NCI-H526 treated with DMSO at 0.1 percent for 48 hours (cell line): ENCODE measurements around the gene SLC9A6.
"Not testable (repeated sequence)": the region's sequence is repeated elsewhere in the genome, so short reads cannot be mapped to it uniquely, and the experiment has no call there.

Experiments
- DNase-seq: peaks from one replicate; lab custom pipeline; 2025; lab: John Stamatoyannopoulos, UW

Gene SLC9A6

DNA sequence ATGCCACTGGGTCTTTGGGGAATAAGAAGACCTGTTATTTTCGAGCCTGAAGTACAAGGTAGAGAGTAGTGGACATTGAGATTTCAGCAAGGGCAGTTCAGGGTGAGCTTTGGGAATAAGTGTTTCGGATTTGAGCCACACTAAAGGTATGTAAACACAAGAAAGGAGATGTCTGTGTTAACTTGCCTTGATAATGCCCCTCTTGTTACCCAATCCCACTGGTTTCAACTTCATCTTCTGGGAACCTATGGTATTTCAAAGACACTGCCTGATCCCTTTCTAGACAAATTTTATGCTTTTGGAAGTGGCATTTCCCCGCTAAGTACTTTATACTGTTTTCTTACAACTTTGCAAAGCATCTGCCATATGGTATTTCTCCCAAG is 79.4 kb downstream of the SLC9A6 start:
- no peak for DNase-seq

DNA sequence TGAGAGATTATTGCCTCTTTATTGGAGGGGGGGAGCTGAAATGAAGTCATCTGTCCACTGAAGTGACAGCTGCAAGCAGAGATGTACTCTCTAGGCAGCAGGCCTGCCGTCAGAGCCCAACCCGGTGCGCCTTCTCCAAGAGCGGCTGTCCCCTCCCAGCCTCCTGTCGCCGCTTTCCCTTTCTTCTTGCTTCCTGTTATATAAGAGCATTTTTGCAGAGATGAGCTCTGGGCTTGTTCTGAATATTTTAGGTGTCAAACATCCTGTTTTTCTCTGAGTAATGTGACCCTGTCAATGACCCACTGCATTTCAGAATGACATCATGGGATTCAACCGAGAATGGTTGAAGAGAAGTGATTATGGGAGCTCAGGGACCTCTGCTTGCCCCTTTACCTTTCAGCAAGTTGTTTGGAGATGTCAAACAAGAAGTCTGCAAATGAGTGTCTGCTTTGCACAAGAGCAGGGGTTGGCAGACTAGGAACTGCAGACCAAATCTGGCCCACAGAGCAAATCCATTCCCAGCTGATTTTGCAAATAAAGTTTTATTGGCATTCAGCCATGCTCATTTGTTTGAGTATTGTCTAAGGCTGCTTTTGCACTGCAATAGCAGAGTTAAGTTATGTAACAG is 79.9 kb downstream of the SLC9A6 start:
- no peak for DNase-seq

DNA sequence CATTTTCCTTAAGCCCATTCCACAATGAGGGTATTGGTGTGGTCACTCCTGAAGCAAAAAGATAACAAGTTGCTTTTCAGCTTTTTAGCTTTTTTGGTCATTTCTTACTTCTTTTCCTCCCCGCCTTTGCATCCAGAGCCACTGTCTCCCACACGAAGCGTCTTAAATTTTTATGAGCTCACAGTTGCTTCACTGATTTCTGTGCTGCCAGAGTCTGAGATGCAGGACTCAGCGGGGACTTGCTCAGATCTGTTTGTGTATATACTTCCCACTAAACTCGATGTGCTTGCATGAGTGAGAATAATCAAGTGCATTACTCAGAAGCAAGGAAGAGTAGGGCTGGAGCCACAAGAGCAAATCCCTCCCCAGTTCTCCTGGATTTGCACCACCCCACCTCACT is 81.9 kb downstream of the SLC9A6 start:
- no peak for DNase-seq

DNA sequence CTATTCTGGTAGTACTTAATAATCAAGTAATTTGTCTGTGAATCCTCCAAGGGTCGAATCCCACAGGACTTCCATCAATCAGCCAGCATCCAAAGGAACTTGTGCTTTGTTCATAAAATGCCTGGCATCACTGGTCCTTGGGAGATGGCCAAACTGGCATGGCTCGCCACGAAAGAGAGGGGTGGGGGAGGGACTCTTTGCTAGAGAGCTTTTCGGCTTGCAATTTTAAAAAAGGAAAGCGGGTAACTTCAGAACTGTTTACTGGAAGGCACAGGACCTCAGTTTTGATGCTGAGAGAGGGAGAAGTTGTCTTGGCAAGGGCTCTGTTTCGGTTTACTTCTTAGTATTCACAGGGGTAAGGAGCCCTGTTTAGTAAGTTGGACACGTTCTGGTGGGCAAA is 82.7 kb downstream of the SLC9A6 start:
- DNase-seq, result no peak

DNA sequence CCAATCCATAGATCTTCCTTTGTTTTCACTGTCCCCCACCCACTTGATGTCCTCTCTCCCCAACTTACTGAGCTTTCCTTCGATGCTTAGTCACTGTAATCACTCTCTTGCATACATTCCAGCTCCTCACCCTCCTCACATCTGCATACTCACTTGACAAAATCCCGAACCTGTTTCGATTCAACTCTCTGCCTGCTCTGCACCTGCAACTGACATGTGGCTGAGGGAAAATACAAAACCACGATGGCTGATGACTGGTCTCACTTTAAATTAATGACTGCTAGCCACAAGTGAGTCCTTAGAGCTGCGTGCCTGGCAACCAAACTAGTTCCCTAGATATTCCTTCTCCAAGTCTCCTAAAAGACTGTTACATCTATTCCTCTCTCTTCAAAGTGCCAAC is 91.7 kb downstream of the SLC9A6 start:
- DNase-seq, result no peak

DNA sequence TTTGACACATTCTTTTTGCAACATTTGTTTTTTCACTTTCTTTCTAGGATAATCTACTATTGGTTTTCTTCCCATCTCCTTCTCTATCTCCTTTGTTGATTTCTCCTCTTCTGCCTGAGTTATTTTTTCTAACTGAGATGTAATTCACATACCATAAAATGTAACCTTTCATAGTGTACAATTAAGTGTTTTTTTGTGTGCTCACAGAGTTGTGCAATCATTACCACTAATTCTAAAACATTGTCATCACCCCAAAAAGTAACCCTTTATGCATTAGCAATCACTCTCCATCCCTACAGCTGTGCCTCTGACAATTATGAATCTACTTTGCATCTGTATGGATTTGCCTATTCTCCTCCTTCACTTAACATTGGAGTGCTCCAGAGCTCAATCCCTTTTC is 95.5 kb downstream of the SLC9A6 start:
- no peak for DNase-seq

DNA sequence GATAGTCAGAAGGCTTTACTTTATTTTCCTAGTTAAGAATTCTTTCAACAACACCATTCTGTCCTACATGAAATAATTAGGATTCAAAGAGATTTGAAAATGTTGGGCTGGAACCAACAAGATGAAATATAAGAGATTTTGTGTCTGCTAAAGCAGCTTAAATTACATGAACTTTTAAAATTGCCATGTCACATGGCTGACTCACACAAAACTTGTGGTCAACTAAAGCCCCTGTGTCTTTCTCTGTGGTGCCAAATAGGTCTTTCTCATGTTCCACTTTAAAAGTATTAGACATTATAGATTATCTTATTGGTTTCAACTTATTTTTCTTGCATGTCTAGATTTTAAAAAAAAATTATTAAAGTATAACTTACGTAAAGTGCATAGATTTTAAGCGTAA is 101.3 kb downstream of the SLC9A6 start:
- DNase-seq, result no peak

DNA sequence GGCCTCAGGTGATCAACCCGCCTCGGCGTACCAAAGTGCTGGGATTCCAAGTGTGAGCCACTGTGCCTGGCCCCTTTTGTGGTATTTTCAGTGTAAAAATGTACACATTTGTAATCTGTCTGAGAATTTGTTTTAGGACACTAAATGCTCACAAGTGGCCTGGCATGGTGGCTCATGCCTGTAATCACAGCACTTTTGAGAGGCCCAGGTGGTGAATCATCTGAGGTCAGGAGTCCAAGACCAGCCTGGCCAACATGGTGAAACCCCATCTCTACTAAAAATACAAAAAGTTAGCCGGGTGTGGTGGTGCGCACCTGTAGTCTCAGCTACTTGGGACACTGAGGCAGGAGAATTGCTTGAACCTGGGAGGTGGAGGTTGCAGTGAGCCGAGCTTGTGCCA is 106.7 kb downstream of the SLC9A6 start:
- not testable (repeated sequence) for DNase-seq

DNA sequence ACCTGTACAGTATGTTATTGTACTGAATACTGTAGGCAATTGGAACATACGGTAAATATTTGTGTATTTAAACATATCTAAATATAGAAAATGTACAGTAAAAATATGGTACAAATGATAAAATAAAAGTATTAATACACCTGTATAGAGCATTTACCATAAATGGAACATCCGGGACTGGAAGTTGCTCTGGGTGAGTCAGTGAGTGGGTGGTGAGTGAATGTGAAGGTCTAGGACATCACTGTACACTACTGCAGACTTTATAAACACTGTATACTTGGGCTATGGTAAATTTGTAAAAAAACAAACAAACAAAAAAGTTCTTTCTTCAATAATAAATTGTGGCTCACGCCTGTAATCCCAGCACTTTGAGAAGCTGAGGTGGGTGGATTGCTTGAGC is 109.7 kb downstream of the SLC9A6 start:
- DNase-seq, result no peak
